K562 (cell line): ENCODE data around the gene COL4A6. TPM values are rescaled to one million over a fixed set of nuclear protein-coding genes. Genes with fewer than 3 reads are reported as not detected.

ENCODE experiments used
- MYC ChIP-seq, 2 experiments: fragments of 250-450 bp in 1 of 2; sonication (Bioruptor Pico) in 1 of 2; IDR thresholded peaks; 2 replicates each; pipeline versions ENCODE4 v1.5.1 to v1.6.1; 2012 to 2021; ENCODE audit warnings: low read depth in 2 of 2, borderline replicate concordance in 1 of 2, improper control_type of control experiment in 1 of 2, low read length in 1 of 2, mild to moderate bottlenecking in 1 of 2, moderate library complexity in 1 of 2
- U2AF1 ChIP-seq: fragments of 200-400 bp; formaldehyde crosslinking; optimal IDR thresholded peaks from 2 replicates; pipeline ENCODE3; 2017; ENCODE audit warnings: mild to moderate bottlenecking, low read depth, low read length, moderate library complexity
- ZNF609 ChIP-seq: sonication (generic); formaldehyde crosslinking; IDR thresholded peaks from 2 replicates; pipeline ENCODE4 v1.8.1; 2023; ENCODE audit warnings: missing genetic modification reagents, mild to moderate bottlenecking, borderline replicate concordance
- polyA plus RNA-seq, 8 experiments: library from polyadenylated mRNA; depleted of rRNA in 4 of 8; stranded (reverse) in 5 of 8; unstranded in 3 of 8; fragments of >200 nt; fragmentation: Nextera tagmentation in 2 of 8; fragmentation: Illumina TruSeq in 1 of 8; extraction: Ambion mirVana in 2 of 8; extraction: Trizol in 1 of 8; gene quantifications; 2 replicates each; pipeline versions ENCODE4 v1.2.1 to v1.2.3, GENCODE V29; 2011 to 2014; ENCODE audit warnings: inconsistent platforms in 1 of 8, missing spikeins in 1 of 8
- total RNA-seq, 7 experiments: library from RNA; depleted of rRNA in 6 of 7; stranded (reverse); fragments of >200 nt in 6 of 7; fragmentation: Illumina TruSeq in 2 of 7; extraction: Trizol in 2 of 7; gene quantifications; 2 replicates each; pipeline versions ENCODE4 v1.2.1 to v1.2.3, GENCODE V29; 2011 to 2021; ENCODE audit warnings: low replicate concordance in 1 of 7
- TF ChIP-seq, protein P1 (sequence below): fragments of 450-650 bp; formaldehyde crosslinking; IDR thresholded peaks from 2 replicates; pipeline ENCODE4 v1.4.0; 2020; ENCODE audit warnings: mild to moderate bottlenecking, moderate library complexity

The COL4A6 gene
- total and polyA plus RNA-seq, 9 of the 15 experiments (the other 6 are each of a cell fraction or from before 2014, with no cell fraction given), result 0.02 to 0.05 TPM; not detected in 7

DNA sequence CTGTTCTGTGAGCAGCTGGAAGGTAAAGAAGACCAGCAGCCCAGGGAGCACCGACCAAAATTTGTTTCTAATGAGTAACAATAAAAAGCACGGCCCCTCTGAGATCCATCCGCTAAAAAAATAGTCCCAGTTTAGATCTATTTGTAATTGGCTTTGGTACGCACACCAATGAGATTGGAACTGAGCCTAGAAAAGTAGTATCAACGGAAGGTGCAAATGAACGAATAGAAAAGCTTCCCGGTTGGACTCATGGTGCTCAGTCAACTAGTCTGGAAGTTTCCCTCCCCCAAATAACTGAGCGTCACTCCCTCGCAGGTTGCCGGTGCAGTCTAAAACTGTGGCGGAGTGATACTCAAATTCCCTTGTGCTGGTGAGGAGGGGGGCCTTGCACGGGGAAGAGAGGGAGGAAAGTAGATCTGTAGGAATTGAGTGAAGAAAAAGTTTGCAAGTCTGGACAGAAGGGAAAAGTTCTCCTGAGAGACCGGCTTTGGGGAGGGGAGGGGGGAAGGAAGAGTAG lies 1.3 kb upstream of the COL4A6 start, which contains the start of gene COL4A5 (continued):
- TF ChIP-seq ZNF609 (CRISPR knock-in tag), result no peak
- TF ChIP-seq U2AF1, result no peak
- TF ChIP-seq MYC (IDR thresholded peaks at IDR 0.05; ENCODE audit: low read depth, low read length), result no peak
- no peak for TF ChIP-seq MYC (CRISPR knock-in tag; IDR thresholded peaks at IDR 0.05; ENCODE audit: borderline replicate concordance, low read depth)
- TF ChIP-seq, protein P1, sequence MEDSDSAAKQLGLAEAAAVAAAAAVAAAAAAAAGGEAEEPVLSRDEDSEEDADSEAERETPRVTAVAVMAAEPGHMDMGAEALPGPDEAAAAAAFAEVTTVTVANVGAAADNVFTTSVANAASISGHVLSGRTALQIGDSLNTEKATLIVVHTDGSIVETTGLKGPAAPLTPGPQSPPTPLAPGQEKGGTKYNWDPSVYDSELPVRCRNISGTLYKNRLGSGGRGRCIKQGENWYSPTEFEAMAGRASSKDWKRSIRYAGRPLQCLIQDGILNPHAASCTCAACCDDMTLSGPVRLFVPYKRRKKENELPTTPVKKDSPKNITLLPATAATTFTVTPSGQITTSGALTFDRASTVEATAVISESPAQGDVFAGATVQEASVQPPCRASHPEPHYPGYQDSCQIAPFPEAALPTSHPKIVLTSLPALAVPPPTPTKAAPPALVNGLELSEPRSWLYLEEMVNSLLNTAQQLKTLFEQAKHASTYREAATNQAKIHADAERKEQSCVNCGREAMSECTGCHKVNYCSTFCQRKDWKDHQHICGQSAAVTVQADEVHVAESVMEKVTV (CRISPR knock-in tag), result no peak
- TF ChIP-seq, all 486 proteins: peak for 12
